BLaER1 (cell line): ENCODE data around the gene SHROOM3.

Source experiments
- H3K27ac ChIP-seq: shearing (Covaris generic); formaldehyde crosslinking; 2 replicates; pipeline ENCODE4 v1.8.1; 2022
- H3K27me3 ChIP-seq: shearing (Covaris generic); formaldehyde crosslinking; 2 replicates; pipeline ENCODE4 v1.8.1; 2022
- H3K36me3 ChIP-seq: shearing (Covaris generic); formaldehyde crosslinking; 2 replicates; pipeline ENCODE4 v1.8.1; 2022
- H3K4me1 ChIP-seq: shearing (Covaris generic); formaldehyde crosslinking; 2 replicates; pipeline ENCODE4 v1.8.1; 2022
- H3K4me2 ChIP-seq: shearing (Covaris generic); formaldehyde crosslinking; 2 replicates; pipeline ENCODE4 v1.8.1; 2022
- H3K4me3 ChIP-seq: shearing (Covaris generic); formaldehyde crosslinking; 2 replicates; pipeline ENCODE4 v1.8.1; 2022
- H3K9ac ChIP-seq: shearing (Covaris generic); formaldehyde crosslinking; 2 replicates; pipeline ENCODE4 v1.8.1; 2022
- H3K9me3 ChIP-seq: shearing (Covaris generic); formaldehyde crosslinking; 2 replicates; pipeline ENCODE4 v1.8.1; 2022
- H4K20me1 ChIP-seq: shearing (Covaris generic); formaldehyde crosslinking; 2 replicates; pipeline ENCODE4 v1.8.1; 2022
- Cebpa-rat ChIP-seq: shearing (Covaris generic); IDR thresholded peaks from 2 replicates; pipeline ENCODE4 v1.8.1; 2022

The SHROOM3 gene

DNA sequence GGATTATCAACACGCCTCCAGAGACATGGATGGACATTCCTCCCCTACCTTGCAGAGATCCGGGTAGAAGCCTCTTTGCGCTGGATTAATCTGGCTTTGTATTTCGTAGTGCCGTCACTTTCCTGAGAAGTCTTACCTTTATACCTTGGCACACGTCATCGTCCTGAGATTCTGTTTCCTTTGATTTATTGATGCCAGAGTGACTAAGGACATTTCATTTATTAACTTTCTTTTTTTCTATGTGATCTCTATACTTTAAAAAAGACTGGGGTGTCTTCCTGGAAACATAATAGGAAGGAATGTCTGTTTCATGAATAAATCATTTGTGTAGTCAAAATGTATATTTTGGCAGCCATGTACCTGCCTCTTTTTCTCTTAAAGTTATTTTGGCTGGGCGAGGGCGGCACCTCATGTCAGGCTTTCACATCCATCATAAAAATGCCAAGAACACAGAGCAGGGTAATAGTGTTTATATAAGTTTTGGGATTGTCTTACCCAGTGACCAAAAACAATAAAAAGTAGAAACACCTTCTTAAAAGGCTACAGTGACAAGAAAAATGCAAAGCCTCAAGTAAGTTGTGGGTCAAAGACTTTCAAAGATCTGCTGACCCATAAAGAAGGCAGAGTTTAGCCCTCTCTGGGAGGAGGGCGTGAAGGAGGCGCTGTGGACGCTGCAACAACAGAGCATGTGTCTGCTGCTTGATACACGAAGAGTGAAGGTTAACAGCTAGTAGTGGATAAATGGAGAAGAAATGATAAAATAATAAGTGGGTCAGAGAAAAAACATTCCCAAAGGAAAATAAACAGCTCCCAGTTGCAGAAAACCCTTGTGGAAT lies 124.4 kb downstream of the SHROOM3 start:
- Histone ChIP-seq H3K4me2 (peak overlapping the region; percentile 60), H3K9me3 (peaks cover 15% of the 10 kb centered on the region; the same call in 1 of the 2 replicates), H3K27me3 (no peaks in the 10 kb centered on the region), H3K4me1 (peaks cover 44% of the 10 kb centered on the region), H4K20me1 (no peaks in the 10 kb centered on the region), H3K27ac (no peak overlapping the region), H3K36me3 (no peaks in the 10 kb centered on the region), H3K9ac (no peak overlapping the region), H3K4me3 (no peak overlapping the region)
- TF ChIP-seq Cebpa-rat = no peak

DNA sequence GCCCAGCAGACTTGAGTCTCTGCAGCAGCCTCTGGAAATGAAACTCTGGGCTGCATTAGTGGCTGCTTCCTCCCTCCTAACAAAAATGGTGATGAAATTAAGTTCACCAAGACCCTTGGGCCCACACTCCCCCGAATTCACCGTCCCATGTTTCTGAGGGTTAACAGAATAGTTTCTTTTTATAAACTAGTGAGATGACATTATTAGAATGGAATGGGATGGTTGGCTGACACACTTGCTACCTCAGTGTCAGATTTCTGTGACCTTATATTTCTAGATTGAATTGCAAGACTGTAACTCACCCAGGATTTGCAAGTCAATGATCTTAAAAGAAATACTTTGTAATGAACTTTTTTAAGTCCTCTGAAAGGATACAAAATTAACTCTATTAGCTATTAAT lies 127.1 kb downstream of the SHROOM3 start:
- Histone ChIP-seq H3K9me3 (0 out of 2 replicates have a peak, but pooled peaks cover 5% of the 10 kb centered on the region), H3K4me1 (peaks cover 47% of the 10 kb centered on the region), H3K27ac (no peak overlapping the region), H3K27me3 (no peaks in the 10 kb centered on the region), H3K9ac (no peak overlapping the region), H3K4me3 (no peak overlapping the region), H4K20me1 (no peaks in the 10 kb centered on the region), H3K36me3 (no peaks in the 10 kb centered on the region), H3K4me2 (peak overlapping the region; percentile 45)
- TF ChIP-seq Cebpa-rat = no peak

DNA sequence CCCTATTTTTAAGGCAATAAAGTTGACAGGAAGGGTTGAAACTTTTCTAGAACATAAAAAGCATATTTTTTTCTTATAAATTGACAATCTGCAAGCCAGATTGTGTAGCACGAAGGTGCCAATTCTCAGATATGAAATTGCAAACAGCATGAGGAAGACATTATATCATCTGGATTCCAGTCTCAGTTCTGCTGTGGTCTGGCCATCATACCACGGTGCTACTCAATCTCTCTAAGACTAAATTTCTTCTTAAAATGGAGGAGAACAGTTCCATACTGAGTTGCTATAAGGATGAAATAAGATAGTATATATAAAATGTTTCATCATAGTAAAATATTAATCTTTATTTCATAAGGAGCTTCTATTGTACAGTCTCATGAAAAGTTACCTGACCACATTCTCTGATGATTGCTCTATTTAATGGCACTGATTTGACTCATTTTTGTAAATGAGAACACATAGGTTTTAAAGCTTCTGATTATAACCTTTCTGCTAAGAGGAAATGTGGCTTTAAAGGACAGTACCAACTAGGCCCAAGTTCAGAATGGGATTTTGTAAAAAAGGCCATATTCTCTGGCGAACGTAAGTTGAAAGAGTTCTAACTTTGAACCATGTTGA lies 127.9 kb downstream of the SHROOM3 start:
- no peak overlapping the region for H3K4me3 ChIP-seq
- H3K27ac ChIP-seq = no peak overlapping the region
- H3K9ac ChIP-seq = no peak overlapping the region
- peaks cover 47% of the 10 kb centered on the region for H3K4me1 ChIP-seq
- no peaks in the 10 kb centered on the region for H3K27me3 ChIP-seq
- peak overlapping the region; percentile 51 for H3K4me2 ChIP-seq
- TF ChIP-seq Cebpa-rat = no peak
- no peaks in the 10 kb centered on the region for H3K36me3 ChIP-seq
- H3K9me3 ChIP-seq = 0 out of 2 replicates have a peak, but pooled peaks cover 1% of the 10 kb centered on the region
- no peaks in the 10 kb centered on the region for H4K20me1 ChIP-seq

DNA sequence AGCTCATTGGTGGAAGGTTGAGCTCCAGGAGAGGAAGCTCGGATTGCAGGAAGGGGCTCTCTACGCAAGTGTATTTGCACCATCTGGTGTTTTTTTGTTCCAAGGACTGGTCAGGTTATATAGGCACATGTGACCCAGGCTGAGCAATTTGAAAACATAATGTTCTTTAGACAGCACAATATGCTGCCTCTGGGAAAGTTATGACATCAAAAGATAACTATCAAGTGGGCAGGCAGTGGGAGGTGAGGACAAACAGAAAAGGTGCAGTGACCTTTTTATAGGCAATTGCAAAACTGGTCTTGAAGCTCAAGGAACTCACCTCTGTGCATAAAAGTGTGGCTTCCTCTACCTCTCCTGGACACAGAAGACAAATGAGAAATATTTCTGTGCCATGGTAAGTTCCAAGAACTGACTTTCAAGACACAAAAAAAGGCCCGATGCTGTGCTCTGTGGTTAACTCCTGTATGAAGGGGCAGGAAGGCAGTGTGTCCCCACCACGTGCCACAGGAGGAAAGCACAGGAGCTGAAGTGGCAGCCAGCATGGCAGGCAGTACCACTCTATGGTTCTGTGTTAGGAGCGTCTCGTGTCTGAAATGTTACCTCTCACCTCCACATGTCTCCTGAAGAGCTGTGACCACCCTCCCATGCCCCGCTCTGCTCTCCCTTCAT lies 128.6 kb downstream of the SHROOM3 start:
- TF ChIP-seq Cebpa-rat = no peak
- Histone ChIP-seq H3K4me1 (peaks cover 50% of the 10 kb centered on the region), H3K27me3 (no peaks in the 10 kb centered on the region), H3K27ac (no peak overlapping the region), H3K36me3 (no peaks in the 10 kb centered on the region), H3K9ac (no peak overlapping the region), H3K4me2 (peak overlapping the region; percentile 51), H4K20me1 (no peaks in the 10 kb centered on the region), H3K4me3 (no peak overlapping the region), H3K9me3 (no peaks in the 10 kb centered on the region)

DNA sequence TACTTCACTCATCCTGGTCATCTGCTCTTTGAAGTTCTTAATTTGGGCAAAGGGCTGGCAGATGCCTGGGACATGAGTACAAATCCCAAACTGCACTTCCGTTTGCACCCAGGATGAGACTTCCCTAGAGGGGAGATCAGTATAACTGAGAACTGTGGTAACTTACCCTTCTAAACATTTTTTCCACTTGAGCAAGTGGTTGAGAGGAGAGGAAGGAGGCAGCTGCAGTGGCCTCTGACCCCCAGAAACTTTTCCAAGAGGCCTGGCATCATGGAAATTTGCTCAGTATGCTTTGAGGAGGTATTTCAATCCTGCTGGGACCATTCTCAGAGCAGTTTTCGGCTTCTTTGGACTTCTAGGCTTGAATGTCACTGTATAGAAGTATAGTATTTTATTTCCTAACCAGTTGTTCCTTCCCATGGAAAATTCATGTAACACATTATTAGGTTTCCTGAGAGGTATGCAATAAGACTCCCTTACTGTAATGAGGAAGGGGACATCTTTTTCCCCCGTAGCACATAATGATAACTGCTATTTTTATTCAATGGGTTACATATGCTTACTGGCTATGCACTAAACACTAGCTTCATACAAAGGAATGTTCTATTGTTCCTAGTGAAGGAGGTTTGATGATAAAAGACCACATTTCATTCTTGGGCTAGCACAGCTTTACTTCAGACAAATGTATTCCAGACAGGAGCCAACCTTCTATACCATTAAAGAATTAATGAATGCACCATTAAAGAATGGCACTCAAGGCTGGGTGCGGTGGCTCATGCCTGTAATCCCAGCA lies 129.3 kb downstream of the SHROOM3 start:
- Histone ChIP-seq H3K4me3 (no peak overlapping the region), H3K9ac (no peak overlapping the region), H3K27me3 (no peaks in the 10 kb centered on the region), H3K4me1 (peaks cover 50% of the 10 kb centered on the region), H3K4me2 (peak overlapping the region; percentile 51), H3K27ac (no peak overlapping the region), H4K20me1 (no peaks in the 10 kb centered on the region), H3K9me3 (no peaks in the 10 kb centered on the region), H3K36me3 (no peaks in the 10 kb centered on the region)
- no peak for TF ChIP-seq Cebpa-rat

DNA sequence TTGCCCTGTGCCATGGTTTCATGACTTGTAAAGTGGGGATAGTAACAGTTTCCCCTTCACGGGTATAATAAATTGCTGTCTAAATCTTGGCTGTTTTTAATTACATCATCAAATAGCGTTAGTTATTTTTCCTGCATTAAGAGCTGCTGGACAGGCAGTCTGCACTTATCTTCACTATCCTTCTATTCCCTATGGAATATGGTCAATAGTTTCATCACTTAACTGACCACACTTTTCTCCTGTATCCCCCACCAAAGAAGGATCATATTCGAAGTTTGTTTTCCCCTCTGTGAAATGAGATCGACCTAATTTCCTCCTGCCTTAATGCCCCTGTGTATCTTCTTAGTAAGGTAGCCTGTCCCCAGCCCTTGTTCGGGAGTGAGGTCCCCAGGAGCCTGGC lies 133.2 kb downstream of the SHROOM3 start:
- no peak overlapping the region for H3K9ac ChIP-seq
- no peaks in the 10 kb centered on the region for H3K9me3 ChIP-seq
- peaks cover 39% of the 10 kb centered on the region for H3K4me1 ChIP-seq
- no peak for TF ChIP-seq Cebpa-rat
- no peaks in the 10 kb centered on the region for H3K36me3 ChIP-seq
- no peak overlapping the region for H3K27ac ChIP-seq
- no peak overlapping the region for H3K4me3 ChIP-seq
- peak overlapping the region; percentile 43; the same call in 1 of the 2 replicates for H3K4me2 ChIP-seq
- H4K20me1 ChIP-seq = no peaks in the 10 kb centered on the region
- H3K27me3 ChIP-seq = no peaks in the 10 kb centered on the region

DNA sequence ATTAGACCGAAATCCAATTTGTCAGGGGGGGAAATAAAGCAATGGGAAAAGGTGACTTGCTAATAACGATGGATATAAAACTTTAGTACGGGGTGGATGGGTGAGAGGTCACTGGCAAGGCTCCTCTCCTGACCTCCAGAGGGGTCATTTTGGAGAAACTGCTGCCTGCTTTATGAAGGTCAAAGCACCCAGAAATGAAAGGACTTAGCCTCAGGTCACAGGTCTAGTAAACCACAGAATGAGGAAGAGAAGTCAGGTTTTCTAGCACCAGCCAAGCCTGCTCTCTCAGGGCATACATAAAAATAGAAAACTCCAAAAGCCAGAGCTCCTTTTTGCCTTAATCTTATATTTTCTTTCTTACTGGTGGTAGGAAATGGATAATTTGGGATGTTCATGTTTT lies 134.2 kb downstream of the SHROOM3 start:
- no peaks in the 10 kb centered on the region for H3K27me3 ChIP-seq
- H3K36me3 ChIP-seq = no peaks in the 10 kb centered on the region
- no peak overlapping the region for H3K9ac ChIP-seq
- TF ChIP-seq Cebpa-rat = no peak
- no peak overlapping the region for H3K27ac ChIP-seq
- H3K4me2 ChIP-seq = peak overlapping the region; percentile 43
- H3K4me1 ChIP-seq = peaks cover 29% of the 10 kb centered on the region
- H3K9me3 ChIP-seq = no peaks in the 10 kb centered on the region
- H4K20me1 ChIP-seq = no peaks in the 10 kb centered on the region
- H3K4me3 ChIP-seq = no peak overlapping the region

DNA sequence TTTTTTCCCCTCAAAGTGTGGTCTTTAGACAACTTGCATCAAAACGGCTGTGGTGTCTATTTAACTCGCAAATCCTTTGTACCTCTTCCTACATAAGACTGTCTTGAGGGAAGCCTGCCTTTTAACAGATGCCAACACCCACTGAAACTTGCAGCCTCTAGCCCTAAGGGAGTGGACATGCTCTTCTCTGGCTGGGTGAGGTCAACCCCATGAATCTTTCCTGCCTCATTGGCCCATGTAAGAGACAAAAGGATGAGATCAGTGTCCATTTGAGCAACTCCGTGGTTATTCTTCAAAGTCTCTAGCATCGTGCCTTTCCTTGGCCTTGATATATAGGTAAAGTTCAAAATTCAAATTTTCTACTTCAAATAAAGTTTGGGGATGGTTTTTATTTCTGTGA lies 134.7 kb downstream of the SHROOM3 start:
- Histone ChIP-seq H4K20me1 (no peaks in the 10 kb centered on the region), H3K4me1 (peaks cover 27% of the 10 kb centered on the region), H3K36me3 (no peaks in the 10 kb centered on the region), H3K9me3 (no peaks in the 10 kb centered on the region), H3K27me3 (no peaks in the 10 kb centered on the region), H3K4me2 (peak overlapping the region; percentile 43), H3K9ac (no peak overlapping the region), H3K4me3 (no peak overlapping the region), H3K27ac (no peak overlapping the region)
- no peak for TF ChIP-seq Cebpa-rat

DNA sequence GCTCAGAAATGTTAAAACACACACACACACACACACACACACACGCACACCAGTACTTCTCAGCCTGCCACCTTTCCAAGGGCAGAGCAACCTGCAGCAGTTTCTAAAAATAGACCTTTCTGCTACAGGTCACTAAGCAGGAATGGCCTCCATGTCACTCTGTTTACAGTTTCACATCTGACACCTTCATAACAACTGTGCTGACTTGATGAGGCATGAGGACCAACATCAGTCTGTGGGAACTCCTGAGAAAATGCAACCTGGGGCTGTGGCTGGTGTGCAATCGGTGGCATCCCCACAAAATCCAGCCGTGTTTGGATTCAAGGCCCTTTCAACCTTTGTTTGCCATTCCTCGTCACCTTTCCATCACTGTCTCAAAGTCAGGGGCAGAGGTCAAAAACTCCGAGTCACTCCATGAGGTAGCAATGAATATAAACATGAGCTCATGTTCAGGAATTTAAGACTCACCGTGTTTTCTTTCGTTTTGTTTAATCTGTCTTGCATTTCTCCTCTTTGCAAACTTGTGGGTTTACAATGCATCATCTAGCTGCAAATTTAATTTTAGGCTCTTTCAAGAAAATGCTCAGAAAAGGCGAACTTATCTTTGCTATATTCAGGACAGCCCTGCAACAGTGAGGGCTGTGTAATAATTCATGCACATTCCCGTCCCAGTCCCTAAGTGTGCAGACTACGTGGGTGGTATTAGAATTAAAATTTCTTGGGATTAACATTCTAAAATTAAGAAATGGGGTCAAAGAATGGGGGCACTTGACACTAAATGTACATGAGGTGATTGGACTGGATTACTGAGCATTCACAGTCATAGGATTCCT lies 135.3 kb downstream of the SHROOM3 start:
- TF ChIP-seq Cebpa-rat = no peak
- Histone ChIP-seq H3K4me3 (no peak overlapping the region), H3K27me3 (no peaks in the 10 kb centered on the region), H3K9me3 (no peaks in the 10 kb centered on the region), H3K4me2 (peak overlapping the region; percentile 43; the same call in 1 of the 2 replicates), H3K36me3 (no peaks in the 10 kb centered on the region), H4K20me1 (no peaks in the 10 kb centered on the region), H3K27ac (no peak overlapping the region), H3K9ac (no peak overlapping the region), H3K4me1 (peaks cover 27% of the 10 kb centered on the region)
